Activated gamma-delta T cell treated with anti-CD3 and anti-CD28 coated beads, Interleukin-2, amount 50 U/mL, for 16 hours (primary cell): ENCODE results near the gene PDX1.
"Not testable (repeated sequence)": the region's sequence is repeated elsewhere in the genome, so short reads cannot be mapped to it uniquely, and the experiment has no call there.

Experiments
- DNase-seq: peaks from one replicate; pipeline ENCODE4 v3.0.0-alpha.2; 2020; ENCODE audit warnings: low read depth

PDX1 gene

DNA sequence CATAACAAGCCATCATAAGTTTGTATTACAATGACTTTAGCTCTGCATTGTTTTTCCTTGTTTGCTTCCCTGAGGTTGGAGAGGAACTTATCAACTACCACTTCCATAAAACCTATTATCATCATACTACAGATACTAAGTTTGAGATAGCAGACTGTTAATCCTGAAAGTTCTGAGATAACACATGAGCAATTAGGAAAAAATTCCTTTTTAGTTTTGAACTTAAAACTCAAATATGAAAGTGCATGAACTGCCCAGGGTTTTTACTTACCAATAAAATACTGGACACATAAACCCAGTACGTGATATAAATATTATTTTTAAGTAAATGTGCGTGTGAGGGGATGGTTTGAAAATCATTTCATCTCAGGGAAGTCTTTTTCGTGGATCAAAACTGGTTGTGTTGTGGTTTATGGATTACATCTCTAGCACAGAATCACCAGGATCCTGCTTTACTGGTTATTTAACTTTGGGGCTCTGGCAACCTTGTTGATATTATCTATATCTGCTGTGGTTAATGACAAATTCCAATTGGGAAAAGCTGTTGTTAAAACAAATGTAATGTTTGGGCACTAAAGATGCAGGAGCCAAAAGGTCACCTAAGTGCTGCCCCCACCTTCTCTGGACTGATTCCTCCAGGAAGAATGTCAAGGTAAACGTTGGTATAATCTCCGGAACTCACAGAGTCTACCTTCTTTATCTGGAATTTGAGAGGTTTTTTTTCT is 36.9 kb downstream of the PDX1 start:
- no peak for DNase-seq

GRCh38 chr13:27959976-27960361 is 40.2 kb downstream of the PDX1 start:
- DNase-seq = no peak

- no peak for DNase-seq
Observed at GRCh38 chr13:27960362-27961226, 40.8 kb downstream of the PDX1 start.

DNA sequence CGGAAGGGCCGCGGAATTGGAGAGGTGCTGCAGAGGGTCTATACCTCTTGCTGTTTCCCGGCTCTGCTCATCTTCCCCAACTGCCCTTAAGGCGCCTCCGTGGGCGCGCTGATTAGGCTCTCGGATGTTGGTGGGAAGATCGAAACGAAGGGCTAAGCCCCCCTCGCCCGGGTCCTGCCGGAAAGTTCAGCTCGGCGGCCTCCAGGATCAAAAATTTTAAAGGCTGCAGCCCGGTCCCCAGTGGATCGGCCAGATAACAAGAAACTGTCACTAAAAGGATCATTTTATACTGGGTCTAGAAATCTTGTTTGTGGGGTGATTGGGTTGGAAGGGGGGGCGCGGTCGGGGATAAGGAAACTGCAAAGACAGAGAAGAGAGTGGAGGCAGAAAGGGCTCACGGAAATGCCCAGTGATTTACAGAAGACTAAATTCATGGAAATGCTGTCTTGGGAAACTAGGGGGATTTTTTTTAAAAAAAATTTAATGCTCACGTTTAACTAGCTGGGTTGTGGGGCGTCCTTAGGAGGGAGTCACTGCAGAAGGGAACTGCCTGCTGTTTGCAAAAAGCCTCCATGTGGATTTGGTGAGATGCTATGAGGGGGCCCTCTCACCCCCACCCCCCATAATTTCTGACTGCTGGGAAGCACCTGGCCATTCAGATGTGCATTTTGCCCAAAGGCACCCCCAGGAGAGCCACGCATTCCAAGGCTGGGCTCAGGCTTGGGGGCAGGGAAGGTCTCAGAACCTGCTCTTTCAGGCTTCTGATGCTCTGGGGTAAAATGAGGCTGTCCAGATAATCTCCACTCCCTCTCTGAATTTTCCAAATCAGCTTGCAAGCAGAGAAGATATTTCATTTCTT is 41.7 kb downstream of the PDX1 start:
- no peak for DNase-seq

GRCh38 chr13:27962128-27962841 is 42.5 kb downstream of the PDX1 start:
- no peak for DNase-seq

GRCh38 chr13:27962982-27963381 is 43.2 kb downstream of the PDX1 start:
- DNase-seq = no peak

- DNase-seq = no peak
Observed at GRCh38 chr13:27963491-27963890, 43.7 kb downstream of the PDX1 start.

DNA sequence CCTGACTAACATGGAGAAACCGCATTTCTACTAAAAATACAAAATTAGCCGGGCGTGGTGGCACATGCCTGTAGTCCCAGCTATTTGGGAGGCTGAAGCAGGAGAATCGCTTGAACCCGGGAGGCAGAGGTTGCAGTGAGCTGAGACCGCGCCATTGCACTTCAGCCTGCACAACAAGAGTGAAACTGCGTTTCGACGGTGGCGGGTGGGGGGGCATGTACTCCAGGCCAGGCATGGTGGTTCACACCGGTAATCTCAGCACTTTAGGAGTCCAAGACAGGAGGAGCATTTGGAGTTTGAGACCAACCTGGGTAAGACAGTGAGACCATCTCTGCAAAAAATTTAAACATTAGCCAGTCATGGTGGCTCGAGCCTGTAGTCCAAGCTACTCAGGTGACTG is 44.4 kb downstream of the PDX1 start:
- not testable (repeated sequence) for DNase-seq

- no peak for DNase-seq
Observed at GRCh38 chr13:27964741-27965323, 45.0 kb downstream of the PDX1 start.

DNA sequence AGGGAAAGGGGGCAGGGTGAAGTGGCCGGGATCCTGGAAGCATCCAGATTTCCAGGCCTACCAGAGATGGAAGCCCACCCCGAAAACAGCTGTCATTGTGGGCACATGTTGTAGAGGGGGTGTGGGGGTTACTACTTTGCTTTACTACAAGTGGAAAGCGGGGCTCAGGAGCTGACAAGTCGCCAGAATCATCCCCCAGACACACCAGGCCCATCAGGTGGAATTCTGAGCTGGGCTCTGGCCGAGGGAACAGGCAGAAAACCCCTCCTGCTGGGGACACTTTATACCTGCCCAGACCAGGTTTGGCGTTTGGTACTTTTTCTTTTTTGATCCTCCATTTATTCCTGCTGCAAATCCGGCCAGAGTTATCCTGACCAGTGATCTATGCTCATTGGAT is 45.5 kb downstream of the PDX1 start:
- DNase-seq = no peak

- no peak for DNase-seq
Observed at GRCh38 chr13:27965740-27966640, 46.2 kb downstream of the PDX1 start.

DNA sequence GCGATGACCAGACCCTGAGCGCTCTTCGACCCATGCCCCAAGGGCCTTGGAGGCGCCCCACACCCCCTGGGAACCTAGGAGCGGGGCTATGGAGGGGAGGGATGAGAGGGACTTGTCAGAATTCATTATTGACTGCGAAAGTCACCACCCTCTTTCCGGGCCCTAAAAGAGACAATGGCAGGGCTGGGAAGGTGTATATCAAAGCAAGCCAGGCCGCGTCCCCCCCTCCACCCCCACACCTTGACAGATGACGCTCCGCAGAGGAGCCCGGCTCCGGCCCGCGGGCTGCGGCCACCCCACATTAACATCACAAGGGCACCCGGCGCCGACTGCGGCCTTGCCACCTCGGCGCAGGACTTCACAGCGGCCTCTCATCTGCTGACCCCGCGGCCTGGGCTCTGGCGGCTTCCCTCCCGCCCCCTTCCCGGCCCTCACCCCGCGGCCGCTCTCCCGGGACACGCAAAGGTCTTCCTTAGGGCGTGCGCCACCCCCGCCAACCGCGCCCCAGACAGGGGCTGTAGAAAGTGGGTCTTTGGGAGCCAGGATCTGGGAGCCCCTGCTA is 46.9 kb downstream of the PDX1 start:
- DNase-seq = no peak

DNA sequence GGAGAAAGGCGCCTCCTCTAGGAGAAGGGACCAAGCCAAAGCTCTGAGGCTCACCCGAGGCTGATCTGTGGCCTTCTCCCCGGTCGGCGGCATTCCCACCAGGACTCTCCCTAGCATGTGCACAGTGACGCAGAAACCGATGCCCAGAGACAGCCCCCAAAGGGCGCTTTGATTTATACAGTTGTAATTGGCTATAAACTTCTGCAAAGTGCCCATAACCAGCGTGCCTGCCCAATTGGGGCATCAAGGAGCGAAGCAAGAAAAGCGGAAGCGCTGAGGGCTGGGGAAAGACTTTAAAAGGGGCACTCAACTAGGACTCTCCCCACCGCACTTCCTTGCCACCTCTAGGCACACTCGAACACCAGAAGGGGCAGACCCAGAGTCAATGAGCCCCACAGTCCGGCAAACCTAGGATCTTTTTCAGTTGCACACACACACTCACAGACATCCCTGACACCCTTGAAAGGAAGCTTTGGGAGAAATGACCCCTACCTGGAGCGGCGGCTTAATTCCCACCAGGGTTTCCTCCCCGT is 47.5 kb downstream of the PDX1 start:
- no peak for DNase-seq

DNA sequence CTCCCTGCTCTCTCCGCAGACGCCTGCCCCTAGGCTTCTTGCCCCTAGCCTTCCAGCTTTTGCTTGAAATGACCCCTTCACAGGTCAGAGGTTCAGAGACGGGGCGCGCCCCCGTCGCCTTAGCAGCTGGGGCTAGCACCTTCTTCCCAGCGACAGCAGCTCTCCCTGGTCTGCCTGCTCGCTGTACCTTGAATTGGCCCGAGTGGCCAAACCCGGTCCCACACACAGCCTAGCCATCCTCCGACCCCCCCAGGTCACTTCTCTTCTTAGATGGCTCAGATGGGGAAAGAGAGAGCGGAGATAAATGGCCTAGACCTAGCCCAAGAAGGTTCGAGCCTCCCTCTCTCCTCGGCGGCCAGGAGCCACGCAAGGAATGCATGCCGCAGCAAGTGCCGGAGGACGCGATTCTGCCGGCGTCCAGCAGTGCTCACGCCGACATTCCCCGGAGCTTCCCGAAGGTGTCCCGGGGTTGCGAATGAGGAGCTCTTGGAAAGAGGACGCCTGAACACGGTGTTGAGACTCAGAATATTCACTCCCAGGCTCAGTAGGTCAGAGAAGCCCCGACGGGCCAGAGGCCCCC is 48.0 kb downstream of the PDX1 start:
- DNase-seq = no peak

DNA sequence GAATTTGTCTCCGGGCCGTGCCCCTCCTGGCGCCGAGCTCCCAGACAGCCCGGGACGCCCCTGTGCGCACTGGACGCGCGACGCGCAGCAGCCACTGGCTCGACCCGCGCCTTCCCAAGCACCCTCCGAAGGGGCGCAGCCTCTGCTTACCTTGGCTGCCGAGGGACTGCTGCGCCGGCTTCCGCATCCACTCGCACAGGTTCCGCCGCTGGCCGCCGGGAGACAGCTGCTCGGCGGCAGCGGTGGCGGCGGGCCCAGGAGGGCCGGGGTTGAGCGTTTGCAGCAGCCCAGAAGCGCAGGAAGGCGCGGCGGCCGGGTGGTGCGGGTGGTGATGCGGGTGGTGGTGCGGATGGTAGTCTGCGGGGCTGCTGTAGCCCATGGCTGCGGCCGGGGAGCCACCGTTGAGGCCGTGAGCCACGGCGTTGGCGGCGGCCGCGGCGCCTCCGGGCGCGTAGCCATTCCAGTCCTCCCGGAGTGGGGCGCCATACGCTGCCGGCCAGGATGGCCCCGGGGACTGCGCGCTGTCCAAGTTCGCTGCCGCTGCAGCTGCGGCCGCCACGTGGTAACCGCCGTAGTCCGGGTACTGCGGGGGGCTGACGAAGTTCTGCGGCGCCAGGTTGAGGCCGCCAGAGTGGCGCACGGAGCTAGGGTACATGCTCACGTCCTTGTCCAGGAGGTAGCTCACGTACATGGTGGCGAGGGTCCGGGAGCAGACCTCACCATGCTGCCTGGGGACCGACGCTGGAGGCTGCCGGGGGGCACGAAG is 48.7 kb downstream of the PDX1 start:
- DNase-seq = no peak

GRCh38 chr13:27969082-27969865 is 49.5 kb downstream of the PDX1 start, which contains the start of gene CDX2:
TSS of gene CDX2 (minus strand) at chr13:27969315. CDS start at chr13:27969006, 309 bp downstream.
- no peak for DNase-seq

- no peak for DNase-seq
Observed at GRCh38 chr13:27969866-27970229, 50.0 kb downstream of the PDX1 start.
